HL-60 (cell line): Measurements from ENCODE around the gene CSMD2.

ENCODE experiments used
- DNase-seq, 2 experiments: peaks; one replicate each; pipeline ENCODE4 v3.0.0-alpha.2; 2010 to 2020; ENCODE audit warnings: low read depth in 1 of 2, low spot score in 1 of 2
- H3K27ac ChIP-seq: fragments of 250-450 bp; sonication (Bioruptor Pico); replicated peaks from 2 replicates; pipeline ENCODE4 v1.5.1; 2020; ENCODE audit warnings: mild to moderate bottlenecking, moderate library complexity
- H3K27me3 ChIP-seq: fragments of 250-450 bp; sonication (Bioruptor Pico); 2 replicates; pipeline ENCODE4 v1.5.1; 2021; ENCODE audit warnings: mild to moderate bottlenecking, moderate library complexity; ENCODE audit not compliant: insufficient read depth, poor library complexity, severe bottlenecking
- H3K4me3 ChIP-seq: replicated peaks from 2 replicates; pipeline ENCODE4 v1.5.1; 2011; ENCODE audit warnings: mild to moderate bottlenecking, control low read depth, low read length; ENCODE audit not compliant: insufficient read depth
- CTCF ChIP-seq: IDR thresholded peaks from one replicate; pipeline ENCODE4 v1.5.1; 2011; ENCODE audit warnings: low read length, control low read depth, inconsistent platforms; ENCODE audit not compliant: insufficient read depth
- GABPA ChIP-seq: IDR thresholded peaks from 2 replicates; pipeline ENCODE4 v1.6.1; 2012; ENCODE audit warnings: low read depth
- POLR2AphosphoS5 ChIP-seq: IDR thresholded peaks from 2 replicates; pipeline ENCODE4 v1.6.1; 2012; ENCODE audit warnings: low read depth
- REST ChIP-seq: IDR thresholded peaks from 2 replicates; pipeline ENCODE4 v1.6.1; 2012; ENCODE audit warnings: low read depth; ENCODE audit not compliant: insufficient replicate concordance
- SPI1 ChIP-seq: IDR thresholded peaks from 2 replicates; pipeline ENCODE4 v1.6.1; 2012; ENCODE audit warnings: low read depth, mild to moderate bottlenecking, borderline replicate concordance

Gene CSMD2

GRCh38 chr1:33846861-33847260 lies 318.2 kb downstream of the CSMD2 start:
- TF ChIP-seq SPI1 = no peak
- TF ChIP-seq CTCF = no peak
- TF ChIP-seq REST = no peak
- TF ChIP-seq GABPA = no peak
- no peak for TF ChIP-seq POLR2AphosphoS5
- H3K4me3 ChIP-seq = no peak overlapping the region

GRCh38 chr1:33844166-33844565 lies 320.9 kb downstream of the CSMD2 start:
- Histone ChIP-seq H3K4me3 (no peak overlapping the region), H3K27me3 (no peaks in the 10 kb centered on the region), H3K27ac (no peak overlapping the region)
- no peak for DNase-seq
- no peak for TF ChIP-seq GABPA
- TF ChIP-seq CTCF = no peak
- no peak for TF ChIP-seq SPI1
- no peak for TF ChIP-seq POLR2AphosphoS5

More at GRCh38 chr1:33846861-33847260, 318.2 kb downstream of the CSMD2 start:
- DNase-seq = no peak
- no peak overlapping the region for H3K27ac ChIP-seq
- no peaks in the 10 kb centered on the region for H3K27me3 ChIP-seq

GRCh38 chr1:33842348-33842747 lies 322.7 kb downstream of the CSMD2 start:
- Histone ChIP-seq H3K4me3 (no peak overlapping the region), H3K27me3 (no peaks in the 10 kb centered on the region), H3K27ac (no peak overlapping the region)
- TF ChIP-seq CTCF = no peak
- TF ChIP-seq POLR2AphosphoS5 = no peak
- TF ChIP-seq SPI1 = no peak
- no peak for TF ChIP-seq REST
- no peak for TF ChIP-seq GABPA
- no peak for DNase-seq

GRCh38 chr1:33841494-33841893 lies 323.5 kb downstream of the CSMD2 start:
- H3K27ac ChIP-seq = no peak overlapping the region
- H3K4me3 ChIP-seq = no peak overlapping the region
- TF ChIP-seq POLR2AphosphoS5 (no peak), GABPA (no peak), SPI1 (no peak), CTCF (no peak)
- DNase-seq = no peak
- H3K27me3 ChIP-seq = no peaks in the 10 kb centered on the region
